NCI-H524 (cell line): ENCODE data around the gene PLCD3.
"Not testable (repeated sequence)": the region's sequence is repeated elsewhere in the genome, so short reads cannot be mapped to it uniquely, and the experiment has no call there.

ENCODE experiments used
- DNase-seq, 2 experiments: peaks; one replicate each; lab custom pipeline; 2025; lab: John Stamatoyannopoulos, UW

Gene PLCD3

DNA sequence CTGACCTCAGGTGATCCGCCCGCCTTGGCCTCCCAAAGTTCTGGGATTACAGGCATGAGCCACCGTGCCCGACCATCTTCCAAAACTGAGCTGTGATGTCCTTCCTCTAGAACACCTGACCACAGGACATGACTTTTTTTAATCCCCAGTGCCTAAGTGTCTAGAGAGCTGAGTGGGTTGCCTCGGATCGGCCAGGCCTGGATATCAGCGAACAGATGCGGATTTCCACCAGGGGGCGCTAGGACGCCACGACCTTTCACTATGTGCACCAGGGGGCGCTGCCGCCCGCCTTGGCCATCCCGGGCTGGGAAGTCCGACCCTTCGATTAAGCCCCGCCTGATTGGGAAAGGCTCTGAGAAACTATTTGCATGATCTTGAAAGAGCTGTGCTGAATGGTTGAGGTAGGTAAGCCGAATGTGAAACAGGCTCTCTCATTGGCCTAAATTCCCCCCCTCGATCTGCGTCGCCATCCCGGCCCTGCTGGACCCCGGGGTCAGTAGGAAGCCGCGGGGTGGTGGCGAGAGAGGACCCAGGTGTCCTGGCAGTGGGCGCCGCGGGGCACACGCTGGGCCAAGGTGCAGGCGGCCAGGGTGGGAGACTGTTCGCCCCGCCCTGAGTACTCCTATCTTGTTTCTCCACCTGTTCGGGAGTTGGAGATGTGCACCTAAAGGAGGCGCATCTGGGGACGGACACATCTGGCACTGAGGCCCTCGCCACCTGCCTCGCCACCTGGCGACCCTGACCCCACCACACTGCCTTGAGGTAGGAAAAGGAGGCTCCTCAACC, 3.1 kb upstream of the PLCD3 start, which contains the start of gene ACBD4:
ACBD4 (plus strand) TSS at position 496 of the 786 bp plus-strand sequence. CDS start 458 bp downstream, outside the sequence.
- peak; percentile 98 to 99 for DNase-seq

DNA sequence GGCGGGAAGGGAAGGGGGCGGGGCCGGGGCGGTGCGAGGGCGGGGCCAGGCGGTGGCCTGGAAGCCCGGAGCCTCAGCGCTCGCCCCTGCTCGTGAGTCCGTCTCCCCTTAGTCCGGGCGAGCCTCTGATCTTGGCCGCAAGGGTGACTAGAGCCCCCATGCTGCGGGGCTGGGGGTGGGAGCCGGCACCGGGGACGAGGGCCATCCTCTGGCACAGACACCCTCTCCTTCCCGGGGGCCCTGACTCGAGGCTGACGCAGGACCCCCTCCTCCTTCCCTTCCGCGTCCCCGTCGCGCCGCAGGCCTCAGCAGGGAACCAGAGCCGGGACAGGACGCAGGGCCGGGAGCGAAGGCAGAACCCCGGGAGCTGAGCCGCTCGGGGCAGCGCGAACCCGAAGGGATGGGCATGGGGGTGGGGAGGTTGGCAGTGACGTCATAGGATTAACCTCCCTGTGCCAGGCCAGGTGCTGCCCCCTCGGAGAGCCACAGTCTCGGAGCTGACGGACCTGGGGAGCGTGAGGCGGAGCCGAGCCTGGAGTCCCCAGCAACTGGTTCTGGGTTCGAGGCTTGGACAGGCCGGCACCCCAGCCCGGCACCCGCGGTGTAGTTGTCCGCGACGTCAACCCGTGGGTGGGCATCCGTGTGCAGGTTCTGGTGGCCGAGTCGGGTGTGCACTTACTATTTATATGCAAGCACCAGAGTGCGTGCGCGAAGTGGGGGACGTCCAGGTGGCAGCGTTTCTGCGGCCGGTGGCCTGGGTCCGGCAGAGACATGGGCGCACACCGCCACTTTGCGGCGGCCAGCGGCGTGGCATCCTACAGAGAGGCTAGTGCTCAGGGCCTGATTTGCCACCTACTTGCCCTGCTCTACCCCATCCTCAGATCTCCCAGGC, 503 bp upstream of the PLCD3 start:
- peak; percentile 85 to 88 for DNase-seq

DNA sequence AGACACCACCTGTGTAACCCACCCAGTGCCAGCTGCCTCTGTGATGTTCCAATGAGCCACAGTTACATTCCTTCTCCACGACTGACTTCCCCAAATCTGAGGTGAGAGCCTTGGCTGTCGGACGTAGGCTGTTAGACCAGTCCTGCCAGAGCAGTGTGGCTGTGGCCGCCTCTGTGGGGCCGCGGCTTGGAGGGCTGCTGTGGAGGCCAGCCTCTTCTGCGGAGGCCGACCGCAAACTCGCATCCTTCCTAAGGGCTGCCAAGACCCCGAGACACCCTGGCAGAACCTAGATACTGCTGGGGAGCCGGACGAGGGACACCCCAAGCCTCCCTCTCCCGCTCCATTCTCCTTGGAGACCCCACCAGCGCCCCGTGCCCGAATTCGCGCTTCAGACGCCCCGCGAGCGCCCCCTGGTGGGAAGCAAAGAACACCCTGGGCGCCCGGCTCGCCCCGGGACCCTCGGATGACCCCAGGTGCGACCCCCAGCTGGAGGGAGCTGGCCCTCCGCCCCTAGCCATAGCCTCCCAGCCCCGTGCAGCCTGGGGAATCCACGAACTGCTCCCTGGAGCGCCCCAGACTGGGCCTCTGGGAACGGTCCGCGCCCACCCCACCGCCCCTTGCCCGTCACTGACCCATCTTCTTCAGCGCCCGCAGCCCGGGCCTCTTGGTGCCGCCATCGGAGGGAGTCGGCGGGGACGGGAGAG, 547 bp downstream of the PLCD3 start:
- peak; percentile 71 to 76 for DNase-seq

DNA sequence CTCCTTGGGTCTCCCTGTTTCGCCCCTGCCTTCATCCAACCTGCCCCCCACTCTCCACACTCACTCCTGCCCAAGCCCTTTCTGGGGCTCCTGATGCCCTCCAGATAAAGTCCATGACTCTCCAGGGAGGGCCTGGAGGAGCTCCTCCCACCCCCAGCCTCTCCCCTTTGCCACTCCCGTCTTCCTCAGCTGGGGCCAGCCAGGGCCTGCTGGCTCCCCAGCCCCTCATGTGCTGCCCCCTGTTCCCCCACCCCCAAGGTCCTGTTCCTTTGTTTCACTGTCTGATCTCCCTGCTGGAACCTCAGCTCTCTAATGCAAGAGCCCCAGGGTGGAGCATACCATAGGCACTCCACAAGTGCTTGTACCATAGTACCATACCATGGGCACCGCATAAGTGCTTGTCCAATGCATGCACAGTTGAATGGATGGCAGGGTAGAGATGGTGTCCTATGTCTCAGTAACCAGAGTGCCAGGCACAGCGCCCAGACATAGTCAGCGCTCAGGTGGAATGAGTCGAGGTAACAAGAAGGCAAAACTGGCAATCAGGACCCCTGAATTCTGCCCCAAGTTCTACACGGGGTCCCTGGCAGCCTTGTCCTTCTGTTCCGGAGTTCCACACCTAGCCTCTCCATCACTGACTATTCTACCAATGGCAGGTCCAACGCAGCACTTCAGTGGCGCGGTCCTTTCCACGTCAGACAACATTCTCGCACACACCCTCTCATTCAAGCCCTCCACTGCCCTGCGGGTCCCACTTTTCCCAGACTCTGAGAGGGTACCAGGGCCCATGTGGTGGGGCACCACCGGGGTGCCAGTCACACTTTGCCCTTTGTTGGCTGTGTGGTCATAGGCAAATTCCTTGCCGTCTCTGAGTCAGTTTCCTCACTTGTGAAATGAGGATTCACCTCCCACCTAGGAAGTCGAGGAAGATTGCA, 1.4 kb downstream of the PLCD3 start:
- DNase-seq = peak in 1 of 2 experiments; percentile 45

DNA sequence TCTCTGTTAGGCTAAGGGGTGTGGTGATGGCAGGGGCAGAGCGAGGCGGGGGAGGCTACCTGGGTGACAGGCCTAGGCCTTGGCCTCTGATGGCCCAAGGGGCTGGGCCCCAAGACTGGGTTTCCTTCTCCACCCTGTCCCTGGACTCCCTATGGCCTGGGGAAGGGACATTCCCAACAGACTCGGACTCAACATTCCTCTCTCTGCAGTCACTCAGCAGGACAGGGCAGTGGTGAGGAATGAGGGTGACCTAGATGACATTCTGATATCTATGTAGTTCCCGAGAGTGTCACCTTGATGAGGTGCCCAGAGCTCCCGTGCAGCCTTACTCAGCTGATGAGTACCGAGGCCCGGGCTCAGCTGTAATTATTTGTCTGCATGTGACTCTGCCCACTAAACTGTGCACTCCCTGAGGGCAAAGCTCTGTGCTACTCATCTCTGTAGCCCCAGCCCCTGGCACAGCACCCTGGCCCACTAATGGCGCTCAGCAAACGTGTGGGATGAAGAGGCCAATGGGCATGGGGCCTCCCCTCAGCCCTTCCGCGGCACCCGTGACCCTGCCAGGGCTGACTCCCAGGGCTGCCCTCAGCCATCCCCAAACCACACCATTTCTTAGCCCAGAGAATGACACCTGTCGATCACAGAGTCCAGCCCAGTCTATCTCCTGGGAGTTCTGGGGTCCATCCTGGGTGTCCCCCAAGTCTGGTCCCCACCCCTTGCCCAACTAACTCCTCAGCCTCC, 2.2 kb downstream of the PLCD3 start:
- no peak for DNase-seq

DNA sequence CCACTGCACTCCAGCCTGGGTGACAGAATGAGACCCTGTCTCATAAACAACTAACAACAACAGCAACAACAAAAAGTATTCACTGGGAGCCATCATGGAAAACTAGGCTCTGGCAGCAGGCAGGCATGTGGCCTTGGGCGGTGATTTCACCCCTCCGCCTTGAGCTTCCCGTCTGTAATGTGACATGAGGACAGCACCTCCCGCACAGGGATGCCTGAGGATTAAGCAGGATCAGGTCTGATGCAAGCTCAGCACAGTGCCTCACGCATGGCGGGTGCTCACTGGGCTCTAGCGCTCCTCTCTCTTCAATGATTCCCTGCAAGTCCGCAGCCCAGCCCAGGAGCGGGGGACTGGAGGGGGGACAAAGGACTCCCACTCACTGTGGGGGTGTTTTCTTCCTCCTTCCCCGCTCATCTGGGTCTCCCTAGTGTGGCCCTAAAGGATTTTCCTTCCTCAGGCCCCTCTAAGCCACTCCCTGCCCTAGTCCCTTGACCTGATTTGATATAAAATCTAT, 2.8 kb downstream of the PLCD3 start:
- DNase-seq = peak; percentile 18 to 79

DNA sequence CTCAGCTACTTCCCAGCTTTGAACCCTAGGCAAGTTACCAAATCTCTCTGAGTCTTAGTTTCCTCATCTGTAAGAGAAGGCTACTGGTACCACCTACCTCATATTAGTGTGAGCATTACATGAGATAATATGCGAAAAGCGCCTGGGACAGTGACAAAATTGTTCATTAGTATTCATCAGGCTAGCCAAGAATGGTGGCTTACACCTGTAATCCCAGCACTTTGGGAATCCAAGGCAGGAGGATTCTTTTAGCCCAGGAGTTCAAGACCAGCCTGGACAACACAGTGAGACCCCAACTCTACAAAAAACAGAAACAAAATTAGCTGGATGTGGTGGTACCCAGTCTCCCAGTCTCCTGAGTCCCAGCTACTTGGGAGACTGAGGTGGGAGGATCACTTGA, 3.3 kb downstream of the PLCD3 start:
- no peak for DNase-seq

DNA sequence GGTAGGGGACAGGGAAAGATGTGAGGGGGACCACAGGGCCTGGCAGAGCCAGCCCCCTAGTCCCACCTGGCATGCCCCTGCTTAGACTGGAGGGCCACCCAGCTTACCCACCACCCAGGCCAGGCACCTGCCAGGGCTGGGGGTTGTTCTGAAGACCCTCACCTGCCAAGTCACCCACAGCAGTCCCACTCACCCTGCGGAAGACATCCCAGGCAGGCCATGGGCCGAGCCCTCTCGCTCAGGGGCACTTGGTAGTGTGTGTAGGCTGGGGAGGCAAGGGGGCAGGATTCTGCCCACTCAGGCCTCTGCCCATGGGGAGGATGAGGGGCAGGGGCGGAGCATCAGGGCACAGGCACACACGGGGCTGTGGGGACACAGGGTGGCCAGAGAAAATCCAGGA, 4.0 kb downstream of the PLCD3 start:
- no peak for DNase-seq

DNA sequence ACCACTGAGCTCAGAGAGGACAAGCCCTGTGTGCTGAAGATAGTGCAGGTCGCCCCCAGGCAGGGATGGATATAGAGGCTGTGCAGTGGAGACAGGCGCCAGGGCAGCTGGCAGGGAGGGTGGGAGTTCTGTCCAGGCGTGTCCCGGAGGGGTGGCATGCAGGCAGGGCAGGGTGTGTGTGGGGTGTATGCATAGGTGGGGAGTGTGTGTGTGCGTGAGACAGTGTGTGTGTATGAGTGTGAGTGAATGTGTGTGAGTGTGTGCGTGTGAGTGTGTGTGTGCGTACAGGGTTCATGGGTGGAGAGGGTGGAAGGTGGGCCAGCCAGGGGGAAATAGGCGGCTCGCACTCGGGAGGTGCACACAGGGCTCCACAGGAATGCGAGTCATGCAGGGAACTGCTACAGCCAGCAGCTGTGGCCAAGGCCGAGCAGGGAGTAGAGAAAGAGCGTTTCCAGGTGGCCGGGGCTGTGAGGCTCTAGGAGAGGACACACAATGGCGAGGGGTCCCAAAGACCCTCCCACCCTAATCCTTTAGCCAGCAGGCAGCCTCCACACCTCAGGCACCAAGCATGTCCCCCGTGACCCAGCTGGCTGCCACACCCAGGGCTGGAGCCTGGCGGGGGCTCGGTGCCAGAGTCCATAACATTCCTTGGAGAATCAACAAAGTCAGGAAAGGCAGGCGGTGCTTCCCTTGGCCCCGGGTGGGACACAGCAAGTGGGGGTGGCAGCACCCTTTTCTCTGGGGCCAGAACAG, 4.6 kb downstream of the PLCD3 start:
- no peak for DNase-seq

DNA sequence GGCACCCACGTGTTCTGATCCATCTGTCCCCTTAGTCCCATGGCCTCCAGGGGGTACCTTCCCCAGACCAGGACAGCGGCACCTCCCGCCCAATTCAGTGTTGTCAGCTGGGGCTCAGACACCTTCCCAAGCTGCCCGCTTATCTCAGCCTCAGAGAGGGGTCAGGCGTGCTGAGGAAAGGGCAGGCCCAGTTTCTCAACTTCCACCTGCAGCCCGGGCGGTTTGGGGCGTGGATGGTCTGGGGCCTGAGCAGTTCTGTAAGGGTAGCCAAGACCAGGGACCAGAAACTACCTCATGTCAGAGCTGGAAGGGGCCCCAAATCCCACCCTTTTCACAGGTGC, 5.1 kb downstream of the PLCD3 start:
- DNase-seq = no peak

DNA sequence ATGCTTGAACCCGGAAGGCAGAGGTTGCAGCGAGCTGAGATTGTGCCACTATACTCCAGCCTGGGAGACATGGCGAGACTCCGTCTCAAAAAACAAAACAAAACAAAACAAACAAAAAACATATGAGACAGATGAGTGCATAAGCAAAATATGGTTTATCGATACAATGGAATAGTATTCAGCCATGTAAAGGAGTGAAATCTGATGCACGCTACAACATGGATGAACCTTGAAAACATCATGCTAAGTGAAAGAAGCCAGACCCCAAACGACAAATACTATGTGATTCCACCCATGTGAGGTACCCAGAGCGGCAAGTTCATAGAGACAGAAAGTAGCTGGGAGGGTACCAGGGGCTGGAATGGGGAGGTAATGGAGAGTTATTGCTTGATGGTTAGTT, 6.8 kb downstream of the PLCD3 start:
- no peak for DNase-seq

DNA sequence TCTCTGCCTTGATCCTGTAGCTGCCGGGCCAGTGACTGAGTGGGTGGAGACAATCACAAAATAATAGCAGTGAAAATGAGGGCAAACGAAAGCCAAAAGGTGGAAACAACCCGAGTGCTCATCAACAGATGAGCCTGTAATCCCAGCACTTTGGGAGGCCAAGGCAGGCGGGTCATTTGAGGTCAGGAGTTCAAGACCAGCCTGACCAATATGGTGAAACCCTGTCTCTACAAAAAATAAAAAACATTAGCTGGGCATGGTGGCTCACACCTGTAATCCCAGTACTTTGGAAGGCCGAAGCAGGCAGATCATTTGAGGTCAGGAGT, 7.6 kb downstream of the PLCD3 start:
- not testable (repeated sequence) for DNase-seq

DNA sequence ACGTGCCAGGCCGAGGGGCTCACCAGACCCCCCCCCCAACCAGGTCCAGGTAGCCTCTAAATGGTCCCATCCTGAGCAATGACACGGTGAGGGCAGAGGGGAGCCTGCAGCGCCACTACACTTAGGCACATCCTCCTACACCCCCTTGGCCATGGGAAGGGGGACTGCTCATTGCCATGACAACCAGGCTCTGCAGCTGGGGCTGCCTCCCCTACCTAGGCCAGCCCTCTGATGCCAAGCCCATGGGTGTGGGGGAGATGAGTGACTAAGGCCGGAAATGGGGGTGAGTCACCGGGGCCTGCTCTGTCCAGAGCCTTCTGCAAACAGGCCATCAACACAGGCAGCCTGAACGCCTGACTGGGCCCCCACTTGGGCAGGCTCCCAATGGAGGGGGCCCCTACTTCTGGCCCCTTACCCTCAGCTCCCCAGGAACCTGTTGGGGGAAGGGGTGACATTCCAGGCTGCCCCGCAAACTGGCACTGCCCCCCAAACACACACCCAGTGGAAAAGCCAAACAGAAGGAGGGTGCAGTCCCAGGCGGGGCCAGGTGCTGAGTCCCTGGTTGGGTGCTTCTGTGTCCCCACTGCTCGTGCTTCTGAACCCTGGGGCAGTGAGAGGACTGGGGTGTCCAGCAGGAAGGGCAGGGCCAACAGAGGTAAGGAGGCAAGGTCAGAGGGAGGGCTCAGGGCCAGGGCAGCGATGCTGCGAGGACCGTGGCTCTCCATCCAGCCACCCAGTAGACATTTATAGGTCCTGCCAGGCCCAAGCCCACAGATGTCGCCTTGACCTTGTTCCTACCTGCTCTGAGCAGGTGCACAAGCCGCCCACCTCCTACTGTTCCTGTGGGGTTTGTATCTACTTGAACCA, 8.2 kb downstream of the PLCD3 start:
- DNase-seq = no peak

DNA sequence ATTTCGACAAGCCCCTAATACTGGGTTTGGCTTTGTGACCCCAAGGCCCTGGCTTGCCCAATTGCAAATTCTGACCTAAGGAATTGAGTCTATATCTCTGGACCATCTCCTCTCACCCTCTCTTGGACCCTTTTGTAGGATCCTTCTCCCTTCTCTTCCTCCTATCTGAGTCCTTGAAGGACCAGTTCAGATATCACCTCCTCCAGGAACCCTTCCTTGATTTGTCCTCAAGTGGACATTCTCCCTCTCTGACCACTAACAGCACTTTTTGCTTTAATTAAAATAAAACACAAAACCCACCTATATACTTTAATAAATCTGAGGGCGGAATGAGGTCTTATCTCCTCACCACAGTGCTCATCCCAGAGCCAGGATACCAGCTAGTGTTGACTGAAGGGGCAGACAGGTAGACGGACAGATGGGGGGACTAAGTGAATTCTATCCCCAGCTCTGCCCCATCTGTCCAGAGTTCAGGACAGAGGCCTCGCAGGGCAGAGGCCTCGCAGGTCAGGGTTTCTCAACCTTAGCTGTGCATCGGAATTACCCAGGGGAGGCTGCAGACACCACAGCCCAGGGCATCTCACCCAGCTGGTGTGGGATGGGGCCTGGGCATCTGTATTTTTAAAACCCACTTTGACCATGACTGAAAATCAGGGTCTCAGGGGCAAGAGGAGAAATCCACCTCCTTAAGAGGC, 9.1 kb downstream of the PLCD3 start:
- no peak for DNase-seq

DNA sequence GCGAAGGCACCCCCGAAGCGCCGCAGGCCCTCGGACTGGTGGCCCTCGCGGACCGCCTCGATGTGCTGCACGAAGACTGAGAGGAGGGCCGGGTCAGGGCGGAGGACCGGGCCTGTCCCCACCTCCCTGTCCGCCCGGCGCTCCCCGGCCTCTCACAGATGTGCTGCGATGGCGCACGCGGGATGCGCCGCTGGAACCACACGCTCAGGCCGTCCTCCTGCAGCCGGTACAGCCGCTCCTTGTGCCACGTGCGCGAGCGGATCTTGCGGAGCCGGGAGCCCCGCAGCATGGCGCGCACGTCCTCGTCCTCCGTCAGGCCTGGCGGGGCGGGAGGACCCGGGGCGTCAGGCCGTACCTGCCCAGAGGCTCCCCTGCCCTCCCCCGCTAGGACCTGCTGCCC, 11.3 kb downstream of the PLCD3 start:
- DNase-seq = no peak

DNA sequence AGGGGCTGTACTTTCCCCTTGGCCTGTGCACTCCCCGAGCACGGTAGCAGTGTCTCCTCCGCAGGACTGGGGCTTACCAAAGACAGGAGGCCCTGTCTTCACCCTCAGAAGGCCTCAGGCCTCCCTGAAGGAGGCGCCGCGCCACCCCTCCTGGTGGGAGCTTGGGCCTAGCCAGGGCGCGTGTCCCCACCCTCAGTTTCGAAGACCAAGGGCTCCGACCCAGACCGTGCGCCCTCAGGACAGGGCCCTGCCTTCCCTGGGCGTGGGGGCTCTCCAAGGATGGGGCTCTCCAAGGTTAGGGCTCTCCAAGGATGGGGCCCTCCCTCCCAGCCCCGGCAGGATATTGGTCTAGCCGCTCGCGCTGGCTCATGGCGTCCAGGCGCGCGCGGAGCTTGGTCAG, 11.8 kb downstream of the PLCD3 start:
- no peak for DNase-seq

DNA sequence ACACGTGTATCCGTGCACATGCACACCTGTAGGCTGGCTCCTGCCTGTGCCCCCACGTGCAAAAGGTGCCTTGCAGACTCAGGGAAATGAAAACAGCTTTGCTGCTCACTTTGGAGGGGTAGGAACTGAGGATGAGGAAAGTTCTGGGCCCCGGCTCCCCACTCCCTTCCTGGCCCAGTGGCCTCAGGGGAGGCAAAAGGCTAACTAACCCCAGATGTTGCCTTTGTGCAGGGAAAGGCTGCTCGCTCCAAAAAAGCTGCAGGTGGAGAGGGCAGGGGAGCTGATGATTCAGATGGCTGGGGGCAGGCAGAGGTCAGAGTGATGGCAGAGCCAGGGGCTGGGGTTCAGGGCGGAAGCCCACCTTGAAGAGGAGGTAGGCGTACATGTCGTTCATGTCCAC, 12.4 kb downstream of the PLCD3 start:
- DNase-seq = no peak

DNA sequence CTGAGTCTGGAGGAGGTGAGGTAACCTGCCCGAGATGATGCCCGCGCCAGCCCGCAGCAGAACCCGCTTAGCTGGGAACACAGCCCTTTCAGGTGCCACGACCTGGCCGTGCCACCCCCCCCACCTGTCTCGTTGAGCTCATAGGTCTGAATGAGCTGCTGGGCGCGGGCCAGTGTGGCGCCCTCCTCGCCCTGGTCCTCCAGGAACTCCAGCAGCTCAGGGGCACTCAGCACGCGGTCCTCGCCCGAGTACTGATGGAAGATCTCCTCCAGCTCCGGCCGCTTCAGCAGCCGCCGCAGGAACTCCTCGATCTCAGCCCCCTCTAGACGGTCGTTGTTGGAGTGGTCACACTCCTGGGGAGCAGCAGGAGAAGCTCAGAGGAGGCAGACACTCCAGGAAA, 13.6 kb downstream of the PLCD3 start:
- DNase-seq = no peak
